ENCODE measurements around the gene RAP1GAP. TPM values are rescaled to one million over a fixed set of nuclear protein-coding genes. Genes with fewer than 3 reads are reported as not detected.
A peak's percentile ranks its signal among the peaks of the same experiment; 100 is the strongest.

RAP1GAP gene
- total RNA-seq, 2 donors from 2014 or later: 46.5 to 104 TPM

GRCh38 chr1:21650400-21650799, 18.8 kb downstream of the RAP1GAP start:
- DNase-seq (no peak), ATAC-seq (no peak)
- Histone ChIP-seq H3K27me3 (no peaks in the 10 kb centered on the region), H3K36me3 (replicated peaks in 1 of 2; ENCODE audit: insufficient read depth in 1 of 2, low read depth in 2 of 2) (no peaks in the 10 kb centered on the region), H3K4me3 (no peak overlapping the region), H3K27ac (peak overlapping the region in 1 of 4 donors; percentile 27), H3K9me3 (no peaks in the 10 kb centered on the region), H3K4me1 (peaks cover 20% of the 10 kb centered on the region)
- TF ChIP-seq CTCF (IDR thresholded peaks at IDR 0.05) (no peak), POLR2A (IDR thresholded peaks at IDR 0.05) (no peak)
- WGBS, 2 donors: 58 to 64% methylated on average over 4 to 9 of the region's 9 CpGs
- intact Hi-C loops (cut with DNase I): loop anchor here (10.0 kb wide), 1 partner anchor 416 kb away; no protein-coding TSS in a partner anchor

GRCh38 chr1:21649315-21649714, 19.8 kb downstream of the RAP1GAP start:
- Histone ChIP-seq H3K27ac (no peak overlapping the region), H3K4me3 (no peak overlapping the region), H3K27me3 (no peaks in the 10 kb centered on the region), H3K9me3 (no peaks in the 10 kb centered on the region), H3K4me1 (peaks cover 20% of the 10 kb centered on the region), H3K36me3 (replicated peaks in 1 of 2; ENCODE audit: insufficient read depth in 1 of 2, low read depth in 2 of 2) (no peaks in the 10 kb centered on the region)
- TF ChIP-seq CTCF (IDR thresholded peaks at IDR 0.05) (no peak), POLR2A (IDR thresholded peaks at IDR 0.05) (no peak)
- 55 to 76% methylated on average over 2 of the region's 2 CpGs for WGBS, 2 donors
- no peak for DNase-seq
- intact Hi-C loops (cut with DNase I): no loop called here
- no peak for ATAC-seq

- no peak overlapping the region for H3K4me3 ChIP-seq
- 65 to 93% methylated on average over 3 to 10 of the region's 10 CpGs for WGBS, 2 donors
- TF ChIP-seq POLR2A (IDR thresholded peaks at IDR 0.05) (no peak), CTCF (IDR thresholded peaks at IDR 0.05) (no peak)
- ATAC-seq: no peak
- H3K27me3 ChIP-seq: no peaks in the 10 kb centered on the region
- DNase-seq: no peak
- H3K9me3 ChIP-seq: no peaks in the 10 kb centered on the region
- H3K4me1 ChIP-seq: peaks cover 20% of the 10 kb centered on the region
- no peaks in the 10 kb centered on the region for H3K36me3 ChIP-seq (replicated peaks in 1 of 2; ENCODE audit: insufficient read depth in 1 of 2, low read depth in 2 of 2)
- H3K27ac ChIP-seq: no peak overlapping the region
- intact Hi-C loops (cut with DNase I): no loop called here
Measured at GRCh38 chr1:21648791-21649190, 20.4 kb downstream of the RAP1GAP start.

- no peaks in the 10 kb centered on the region for H3K36me3 ChIP-seq (replicated peaks in 1 of 2; ENCODE audit: insufficient read depth in 1 of 2, low read depth in 2 of 2)
- no peak overlapping the region for H3K4me3 ChIP-seq
- intact Hi-C loops (cut with DNase I): no loop called here
- H3K4me1 ChIP-seq: peaks cover 20% of the 10 kb centered on the region
- WGBS, 2 donors: 36 to 43% methylated on average over 3 to 4 of the region's 4 CpGs
- no peaks in the 10 kb centered on the region for H3K27me3 ChIP-seq
- TF ChIP-seq CTCF (IDR thresholded peaks at IDR 0.05): no peak
- TF ChIP-seq POLR2A (IDR thresholded peaks at IDR 0.05): no peak
- ATAC-seq (no peak), DNase-seq (no peak)
- no peak overlapping the region for H3K27ac ChIP-seq
- H3K9me3 ChIP-seq: no peaks in the 10 kb centered on the region
Measured at GRCh38 chr1:21648352-21648730, 20.8 kb downstream of the RAP1GAP start.
